ENCODE data around the gene MAP7D2.

The MAP7D2 gene

GRCh38 chrX:19975845-19976244 lies 140.9 kb downstream of the MAP7D2 start:
- no peak for DNase-seq (ENCODE audit: low spot score)

GRCh38 chrX:19972984-19973383 lies 143.7 kb downstream of the MAP7D2 start:
- no peak for DNase-seq (ENCODE audit: low spot score)

- DNase-seq (ENCODE audit: low spot score) = no peak
These were observed 148.4 kb downstream of the MAP7D2 start for GRCh38 chrX:19968276-19968675.

- DNase-seq (ENCODE audit: low spot score) = no peak
These were observed 150.7 kb downstream of the MAP7D2 start for GRCh38 chrX:19966056-19966455.

- DNase-seq (ENCODE audit: low spot score) = no peak
These were observed 152.5 kb downstream of the MAP7D2 start for GRCh38 chrX:19964017-19964710.

- no peak for DNase-seq (ENCODE audit: low spot score)
These were observed 155.8 kb downstream of the MAP7D2 start for GRCh38 chrX:19960913-19961312.

- DNase-seq (ENCODE audit: low spot score) = no peak
These were observed 157.9 kb downstream of the MAP7D2 start for GRCh38 chrX:19958552-19959486.

GRCh38 chrX:19956923-19957322 lies 159.8 kb downstream of the MAP7D2 start:
- DNase-seq (ENCODE audit: low spot score) = no peak

Small RNA genes within 50 kb of the gene (small RNA-seq; reads per million reads assigned to genes)
- 0.08 to 0.40 reads per million in 2 experiments for gene MIR23C
- 0 reads per million in 2 experiments for gene RF00019
- 12.4 to 13.2 reads per million in 2 experiments for gene RF00493
- gene RF00494 = 0 reads per million in 2 experiments

Data from SK-N-DZ (cell line).